MM.1S (cell line): ENCODE results near the gene DGKG.

ENCODE experiments used
- DNase-seq: peaks from one replicate; pipeline ENCODE4 v3.0.0-alpha.2; 2015
- H2AFZ ChIP-seq: fragments of 300-600 bp; sonication (generic); 2 replicates; pipeline ENCODE4 v1.6.0; 2016; ENCODE audit warnings: antibody characterized with exemption, low read length
- H3F3A ChIP-seq: fragments of 300-600 bp; sonication (generic); 2 replicates; pipeline ENCODE4 v1.6.1; 2016; ENCODE audit warnings: mild to moderate bottlenecking, antibody characterized with exemption, low read length, moderate library complexity, mixed read lengths; ENCODE audit not compliant: insufficient read depth
- H3K27ac ChIP-seq: fragments of 300-600 bp; sonication (generic); 2 replicates; pipeline ENCODE4 v1.5.1; 2016; ENCODE audit warnings: mild to moderate bottlenecking, low read length
- H3K27me3 ChIP-seq: fragments of 300-600 bp; sonication (generic); replicated peaks from 2 replicates; pipeline ENCODE4 v1.6.0; 2016; ENCODE audit warnings: low read length; ENCODE audit not compliant: insufficient read depth
- H3K36me3 ChIP-seq: fragments of 300-600 bp; sonication (generic); replicated peaks from 2 replicates; pipeline ENCODE4 v1.6.1; 2016; ENCODE audit warnings: mild to moderate bottlenecking, low read length, mixed read lengths; ENCODE audit not compliant: insufficient read depth
- H3K4me1 ChIP-seq: fragments of 300-600 bp; sonication (generic); 2 replicates; pipeline ENCODE4 v1.6.1; 2016; ENCODE audit warnings: low read length, mixed read lengths
- H3K4me2 ChIP-seq: fragments of 300-600 bp; sonication (generic); 2 replicates; pipeline ENCODE4 v1.6.0; 2016; ENCODE audit warnings: low read depth, low read length
- H3K4me3 ChIP-seq: fragments of 300-600 bp; sonication (generic); 2 replicates; pipeline ENCODE4 v1.5.1; 2016; ENCODE audit warnings: low read length, mixed read lengths
- H3K79me2 ChIP-seq: fragments of 300-600 bp; sonication (generic); 2 replicates; pipeline ENCODE4 v1.6.1; 2016; ENCODE audit warnings: mixed run types, low read length, mixed read lengths
- H3K9ac ChIP-seq: fragments of 300-600 bp; sonication (generic); 2 replicates; pipeline ENCODE4 v1.6.1; 2016; ENCODE audit warnings: low read length, mixed read lengths
- H3K9me2 ChIP-seq: fragments of 300-600 bp; sonication (generic); replicated peaks from 2 replicates; pipeline ENCODE4 v1.6.1; 2016; ENCODE audit warnings: mild to moderate bottlenecking, low read length, mixed read lengths; ENCODE audit not compliant: insufficient read depth
- H3K9me3 ChIP-seq: fragments of 300-600 bp; sonication (generic); replicated peaks from 2 replicates; pipeline ENCODE4 v1.6.1; 2016; ENCODE audit warnings: mild to moderate bottlenecking, low read length, mixed read lengths; ENCODE audit not compliant: insufficient read depth
- H4K20me1 ChIP-seq: fragments of 300-600 bp; sonication (generic); 2 replicates; pipeline ENCODE4 v1.6.1; 2016; ENCODE audit warnings: mild to moderate bottlenecking, low read length, moderate library complexity, mixed read lengths; ENCODE audit not compliant: insufficient read depth
- CTCF ChIP-seq: fragments of 300-600 bp; sonication (generic); IDR thresholded peaks from 2 replicates; pipeline ENCODE4 v1.5.1; 2016; ENCODE audit warnings: antibody characterized with exemption, low read length, mixed read lengths
- EZH2 ChIP-seq: fragments of 300-600 bp; sonication (generic); optimal IDR thresholded peaks from 2 replicates; pipeline ENCODE3; 2017; ENCODE audit warnings: low read depth, mild to moderate bottlenecking, antibody characterized with exemption, low read length, mixed read lengths
- EZH2phosphoT487 ChIP-seq: fragments of 300-600 bp; sonication (generic); IDR thresholded peaks from 2 replicates; pipeline ENCODE4 v1.6.1; 2018; ENCODE audit warnings: antibody characterized with exemption, low read length

The DGKG gene

GRCh38 chr3:186138272-186138981, 223.6 kb downstream of the DGKG start:
- Histone ChIP-seq H2AFZ (no peak overlapping the region), H3K27ac (no peak overlapping the region), H3K4me3 (no peak overlapping the region), H3K9ac (no peak overlapping the region), H3K4me2 (no peak overlapping the region), H3F3A (no peaks in the 10 kb centered on the region), H3K36me3 (no peaks in the 10 kb centered on the region), H3K9me3 (no peaks in the 10 kb centered on the region), H3K27me3 (no peaks in the 10 kb centered on the region), H4K20me1 (no peaks in the 10 kb centered on the region), H3K9me2 (no peaks in the 10 kb centered on the region), H3K4me1 (0 out of 2 replicates have a peak, but pooled peaks cover 5% of the 10 kb centered on the region), H3K79me2 (no peaks in the 10 kb centered on the region)
- no peak for DNase-seq
- TF ChIP-seq EZH2phosphoT487 (no peak), CTCF (no peak), EZH2 (no peak)

- no peak overlapping the region for H3K27ac ChIP-seq
- H3K9me2 ChIP-seq, result no peaks in the 10 kb centered on the region
- no peak overlapping the region for H3K4me3 ChIP-seq
- no peaks in the 10 kb centered on the region for H3F3A ChIP-seq
- no peaks in the 10 kb centered on the region for H3K27me3 ChIP-seq
- no peak overlapping the region for H3K9ac ChIP-seq
- DNase-seq, result no peak
- H3K36me3 ChIP-seq, result no peaks in the 10 kb centered on the region
- TF ChIP-seq EZH2, result no peak
- TF ChIP-seq CTCF, result no peak
- TF ChIP-seq EZH2phosphoT487, result no peak
- no peaks in the 10 kb centered on the region for H3K79me2 ChIP-seq
- H2AFZ ChIP-seq, result no peak overlapping the region
- no peaks in the 10 kb centered on the region for H4K20me1 ChIP-seq
- H3K9me3 ChIP-seq, result no peaks in the 10 kb centered on the region
- no peaks in the 10 kb centered on the region for H3K4me1 ChIP-seq
- no peak overlapping the region for H3K4me2 ChIP-seq
Observed at GRCh38 chr3:186137051-186137685, 224.9 kb downstream of the DGKG start.

GRCh38 chr3:186133980-186134379, 228.1 kb downstream of the DGKG start:
- no peaks in the 10 kb centered on the region for H3K4me1 ChIP-seq

More at GRCh38 chr3:186133980-186134379, 228.1 kb downstream of the DGKG start:
- H2AFZ ChIP-seq, result no peak overlapping the region
- no peak overlapping the region for H3K27ac ChIP-seq
- no peaks in the 10 kb centered on the region for H3F3A ChIP-seq
- H3K79me2 ChIP-seq, result no peaks in the 10 kb centered on the region
- H3K9me2 ChIP-seq, result no peaks in the 10 kb centered on the region
- no peak overlapping the region for H3K4me2 ChIP-seq
- TF ChIP-seq EZH2phosphoT487 (no peak), CTCF (no peak), EZH2 (no peak)
- no peaks in the 10 kb centered on the region for H3K9me3 ChIP-seq
- no peaks in the 10 kb centered on the region for H3K36me3 ChIP-seq
- no peak for DNase-seq
- no peaks in the 10 kb centered on the region for H3K27me3 ChIP-seq
- no peak overlapping the region for H3K9ac ChIP-seq
- H3K4me3 ChIP-seq, result no peak overlapping the region
- H4K20me1 ChIP-seq, result no peaks in the 10 kb centered on the region
